Spinal cord (tissue), 10 donors: ENCODE results near the gene WASL. TPM values are rescaled to one million over a fixed set of nuclear protein-coding genes. Genes with fewer than 3 reads are reported as not detected.
"Not testable (repeated sequence)": the region's sequence is repeated elsewhere in the genome, so short reads cannot be mapped to it uniquely, and the experiment has no call there.

Source experiments
- DNase-seq, 6 donors: peaks; one replicate each; pipeline versions ENCODE4 v3.0.0 to v3.0.0-alpha.2; 2013 to 2015; ENCODE audit warnings: low spot score in 6 of 6, low read depth in 4 of 6
- H3K27ac ChIP-seq: one replicate; pipeline ENCODE4 v1.5.1; 2013; ENCODE audit warnings: low read depth, low read length, control low read depth
- H3K27me3 ChIP-seq: one replicate; pipeline ENCODE4 v1.6.1; 2013; ENCODE audit warnings: low read length; ENCODE audit not compliant: control insufficient read depth, insufficient read depth
- H3K36me3 ChIP-seq: one replicate; pipeline ENCODE4 v1.6.1; 2013; ENCODE audit warnings: low read length; ENCODE audit not compliant: control insufficient read depth, insufficient read depth
- H3K4me1 ChIP-seq: one replicate; pipeline ENCODE4 v1.6.1; 2013; ENCODE audit warnings: low read length; ENCODE audit not compliant: control insufficient read depth, insufficient read depth
- H3K4me3 ChIP-seq: one replicate; pipeline ENCODE4 v1.5.1; 2013; ENCODE audit warnings: low read depth, low read length, control low read depth
- H3K9me3 ChIP-seq: one replicate; pipeline ENCODE4 v1.6.1; 2013; ENCODE audit warnings: low read length; ENCODE audit not compliant: control insufficient read depth, insufficient read depth
- WGBS: methylation state at CpG from one replicate; pipeline ENCODE4 v1.1.5; 2013; ENCODE audit warnings: missing lambda C conversion rate; ENCODE audit not compliant: insufficient coverage; 5-methylcytosine and 5-hydroxymethylcytosine counted together
- polyA plus RNA-seq, 2 donors: library from polyadenylated mRNA; unstranded; fragments of 120-200 nt; gene quantifications; one replicate each; pipeline ENCODE4 v1.2.1, GENCODE V29; 2013; ENCODE audit not compliant: insufficient read length in 2 of 2
- total RNA-seq, 2 donors: library from RNA; depleted of rRNA in 1 of 2; stranded (reverse); fragments of 120-200 nt in 1 of 2; fragments of >200 nt in 1 of 2; gene quantifications; one replicate each; pipeline versions ENCODE4 v1.2.3 to v1.2.4, GENCODE V29; 2013 to 2014
- donor health status: healthy.

Gene WASL
- total and polyA plus RNA-seq, 4 donors: 14.5 to 46.8 (median 38.2) TPM

GRCh38 chr7:123741940-123742339 lies 6.9 kb downstream of the WASL start:
- no peaks in the 10 kb centered on the region for H3K36me3 ChIP-seq
- H3K27me3 ChIP-seq: no peaks in the 10 kb centered on the region
- DNase-seq: no peak
- H3K9me3 ChIP-seq: no peaks in the 10 kb centered on the region
- no peak overlapping the region for H3K4me3 ChIP-seq
- H3K4me1 ChIP-seq: no peaks in the 10 kb centered on the region
- no peak overlapping the region for H3K27ac ChIP-seq

- Histone ChIP-seq H3K9me3 (peaks cover 5% of the 10 kb centered on the region), H3K27ac (no peak overlapping the region), H3K36me3 (no peaks in the 10 kb centered on the region), H3K27me3 (no peaks in the 10 kb centered on the region), H3K4me1 (no peaks in the 10 kb centered on the region), H3K4me3 (no peak overlapping the region)
- no peak for DNase-seq
- WGBS: no CpG with 5 or more reads among the region's 2 CpGs
Observed at GRCh38 chr7:123738808-123739207, 10.0 kb downstream of the WASL start.

- DNase-seq: no peak
- no peaks in the 10 kb centered on the region for H3K27me3 ChIP-seq
- no CpG with 5 or more reads among the region's 3 CpGs for WGBS
Observed at GRCh38 chr7:123738356-123738755, 10.4 kb downstream of the WASL start.

GRCh38 chr7:123737168-123737674 lies 11.6 kb downstream of the WASL start:
- H3K36me3 ChIP-seq, DNase-seq, H3K27me3 ChIP-seq, H3K4me3 ChIP-seq, H3K27ac ChIP-seq, H3K9me3 ChIP-seq, H3K4me1 ChIP-seq: not testable (repeated sequence)
- WGBS: 100% methylated on average over 2 of the region's 10 CpGs

More at GRCh38 chr7:123738356-123738755, 10.4 kb downstream of the WASL start:
- Histone ChIP-seq H3K4me3 (no peak overlapping the region), H3K9me3 (peaks cover 5% of the 10 kb centered on the region), H3K4me1 (no peaks in the 10 kb centered on the region), H3K27ac (no peak overlapping the region), H3K36me3 (no peaks in the 10 kb centered on the region)

- 90% methylated on average over 2 of the region's 5 CpGs for WGBS
Observed at GRCh38 chr7:123735539-123735938, 13.3 kb downstream of the WASL start.

GRCh38 chr7:123734498-123734897 lies 14.3 kb downstream of the WASL start:
- Histone ChIP-seq H3K9me3 (peaks cover 5% of the 10 kb centered on the region), H3K27ac (no peak overlapping the region), H3K4me3 (no peak overlapping the region), H3K4me1 (no peaks in the 10 kb centered on the region), H3K27me3 (no peaks in the 10 kb centered on the region), H3K36me3 (no peaks in the 10 kb centered on the region)
- DNase-seq: no peak
- no CpG with 5 or more reads among the region's 3 CpGs for WGBS

More at GRCh38 chr7:123735539-123735938, 13.3 kb downstream of the WASL start:
- peaks cover 5% of the 10 kb centered on the region for H3K9me3 ChIP-seq
- DNase-seq: no peak
- H3K4me3 ChIP-seq: no peak overlapping the region
- H3K27ac ChIP-seq: no peak overlapping the region
- H3K36me3 ChIP-seq: no peaks in the 10 kb centered on the region
- no peaks in the 10 kb centered on the region for H3K4me1 ChIP-seq
- H3K27me3 ChIP-seq: no peaks in the 10 kb centered on the region

- WGBS: 100% methylated on average over 1 of the region's 3 CpGs
Observed at GRCh38 chr7:123732413-123733091, 16.3 kb downstream of the WASL start.

GRCh38 chr7:123729218-123729578 lies 19.6 kb downstream of the WASL start:
- no CpG with 5 or more reads among the region's 1 CpG for WGBS
- H3K27me3 ChIP-seq: no peaks in the 10 kb centered on the region
- H3K9me3 ChIP-seq: no peaks in the 10 kb centered on the region
- H3K4me1 ChIP-seq: no peaks in the 10 kb centered on the region
- no peak overlapping the region for H3K4me3 ChIP-seq
- no peak for DNase-seq
- no peaks in the 10 kb centered on the region for H3K36me3 ChIP-seq
- no peak overlapping the region for H3K27ac ChIP-seq

More at GRCh38 chr7:123732413-123733091, 16.3 kb downstream of the WASL start:
- no peaks in the 10 kb centered on the region for H3K27me3 ChIP-seq
- H3K36me3 ChIP-seq: no peaks in the 10 kb centered on the region
- no peaks in the 10 kb centered on the region for H3K4me1 ChIP-seq
- H3K4me3 ChIP-seq: no peak overlapping the region
- DNase-seq: no peak
- H3K9me3 ChIP-seq: peaks cover 5% of the 10 kb centered on the region
- H3K27ac ChIP-seq: no peak overlapping the region

GRCh38 chr7:123727071-123727837 lies 21.5 kb downstream of the WASL start:
- no CpG with 5 or more reads among the region's 4 CpGs for WGBS
- no peak overlapping the region for H3K4me3 ChIP-seq
- H3K4me1 ChIP-seq: no peaks in the 10 kb centered on the region
- H3K27me3 ChIP-seq: no peaks in the 10 kb centered on the region
- DNase-seq: no peak
- H3K9me3 ChIP-seq: no peaks in the 10 kb centered on the region
- H3K27ac ChIP-seq: no peak overlapping the region
- H3K36me3 ChIP-seq: no peaks in the 10 kb centered on the region
